Gastroesophageal sphincter (tissue), 4 donors: ENCODE results near the gene EHMT1. TPM values are rescaled to one million over a fixed set of nuclear protein-coding genes. Genes with fewer than 3 reads are reported as not detected.

Experiments
- ATAC-seq: fragments of 150-250 bp; one replicate; pipeline ENCODE4 v1.9.1; 2016; ENCODE audit warnings: mild to moderate bottlenecking, moderate library complexity
- H3K27ac ChIP-seq, 4 donors: fragments of 200-600 bp; sonication (generic) in 3 of 4; 1 replicate in 3 of 4; 2 replicates in 1 of 4; pipeline ENCODE4 v1.5.1; 2016 to 2019
- H3K27me3 ChIP-seq: fragments of 200-600 bp; sonication (generic); one replicate; pipeline ENCODE4 v1.5.1; 2019
- H3K36me3 ChIP-seq, 2 donors: fragments of 200-600 bp; sonication (generic); one replicate each; pipeline ENCODE4 v1.5.1; 2019; ENCODE audit warnings: control low read depth in 1 of 2
- H3K4me1 ChIP-seq, 3 donors: fragments of 200-600 bp; sonication (generic); 1 replicate in 2 of 3; 2 replicates in 1 of 3; pipeline ENCODE4 v1.5.1; 2016 to 2019; ENCODE audit warnings: control low read depth in 2 of 3
- H3K4me3 ChIP-seq, 2 donors: fragments of 200-600 bp; sonication (generic); one replicate each; pipeline ENCODE4 v1.5.1; 2019; ENCODE audit warnings: mild to moderate bottlenecking in 1 of 2, moderate library complexity in 1 of 2
- H3K9me3 ChIP-seq, 3 donors: fragments of 200-600 bp; sonication (generic); one replicate each; pipeline ENCODE4 v1.5.1; 2017 to 2019; ENCODE audit warnings: control low read depth in 2 of 3
- EP300 ChIP-seq: sonication (generic); formaldehyde crosslinking; IDR thresholded peaks from one replicate; pipeline ENCODE4 v1.6.1; 2017; ENCODE audit warnings: antibody characterized with exemption, mild to moderate bottlenecking
- POLR2A ChIP-seq, 2 donors: fragments of 450-650 bp; IDR thresholded peaks; one replicate each; pipeline ENCODE4 v1.6.1; 2017; ENCODE audit warnings: antibody characterized with exemption in 2 of 2, mild to moderate bottlenecking in 2 of 2, moderate library complexity in 1 of 2
- POLR2AphosphoS5 ChIP-seq: sonication (generic); formaldehyde crosslinking; IDR thresholded peaks from one replicate; pipeline ENCODE4 v1.6.1; 2017; ENCODE audit warnings: antibody characterized with exemption
- WGBS, 2 donors: methylation state at CpG; one replicate each; pipeline ENCODE4 v1.1.5; 2018; ENCODE audit warnings: low coverage in 1 of 2; 5-methylcytosine and 5-hydroxymethylcytosine counted together
- total RNA-seq, 4 donors: library from RNA; depleted of rRNA; stranded (reverse); fragments of >200 nt; gene quantifications; one replicate each; pipeline ENCODE4 v1.1.0, GENCODE V29; 2016
- TF ChIP-seq, protein P1 (sequence below), 4 experiments: fragments of 200-600 bp in 2 of 4; fragments of 450-650 bp in 2 of 4; sonication (generic) in 1 of 4; IDR thresholded peaks; one replicate each; pipeline ENCODE4 v1.5.1; 2017 to 2019; ENCODE audit warnings: antibody characterized with exemption in 4 of 4, mild to moderate bottlenecking in 2 of 4, moderate library complexity in 2 of 4

Gene EHMT1
- total RNA-seq, 4 donors from 2014 or later = 49.2 to 79.7 (median 64.7) TPM

DNA sequence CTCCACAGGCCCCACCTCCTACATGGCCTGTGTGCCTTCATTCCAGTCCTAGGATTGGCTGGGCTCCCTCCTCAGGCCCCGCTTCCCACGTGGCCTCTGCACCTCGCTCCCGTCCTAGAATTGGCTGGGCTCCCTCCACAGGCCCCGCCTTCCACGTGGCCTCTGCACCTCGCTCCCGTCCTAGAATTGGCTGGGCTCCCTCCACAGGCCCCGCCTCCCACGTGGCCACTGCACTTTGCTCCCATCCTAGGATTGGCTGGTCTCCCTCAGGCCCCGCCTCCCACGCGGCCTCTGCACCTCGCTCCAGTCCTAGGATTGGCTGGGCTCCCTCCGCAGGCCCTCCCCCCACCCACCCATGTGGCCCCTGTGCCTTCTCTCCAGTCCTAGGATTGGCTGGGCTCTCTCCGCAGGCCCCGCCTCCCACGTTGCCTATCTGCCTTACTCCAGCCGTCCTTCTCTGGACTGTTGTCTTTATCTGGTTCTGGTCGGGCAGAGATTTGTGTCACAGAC lies 213.4 kb downstream of the EHMT1 start:
- ATAC-seq = no peak
- Histone ChIP-seq H3K4me1 (no peaks in the 10 kb centered on the region), H3K4me3 (no peak overlapping the region), H3K27ac (no peak overlapping the region), H3K9me3 (no peaks in the 10 kb centered on the region), H3K36me3 (peaks cover 0 to 91% of the 10 kb centered on the region in 2 donors), H3K27me3 (no peaks in the 10 kb centered on the region)
- TF ChIP-seq POLR2AphosphoS5 (no peak), EP300 (no peak), POLR2A (IDR thresholded peaks at IDR 0.05) (no peak)
- TF ChIP-seq, protein P1, sequence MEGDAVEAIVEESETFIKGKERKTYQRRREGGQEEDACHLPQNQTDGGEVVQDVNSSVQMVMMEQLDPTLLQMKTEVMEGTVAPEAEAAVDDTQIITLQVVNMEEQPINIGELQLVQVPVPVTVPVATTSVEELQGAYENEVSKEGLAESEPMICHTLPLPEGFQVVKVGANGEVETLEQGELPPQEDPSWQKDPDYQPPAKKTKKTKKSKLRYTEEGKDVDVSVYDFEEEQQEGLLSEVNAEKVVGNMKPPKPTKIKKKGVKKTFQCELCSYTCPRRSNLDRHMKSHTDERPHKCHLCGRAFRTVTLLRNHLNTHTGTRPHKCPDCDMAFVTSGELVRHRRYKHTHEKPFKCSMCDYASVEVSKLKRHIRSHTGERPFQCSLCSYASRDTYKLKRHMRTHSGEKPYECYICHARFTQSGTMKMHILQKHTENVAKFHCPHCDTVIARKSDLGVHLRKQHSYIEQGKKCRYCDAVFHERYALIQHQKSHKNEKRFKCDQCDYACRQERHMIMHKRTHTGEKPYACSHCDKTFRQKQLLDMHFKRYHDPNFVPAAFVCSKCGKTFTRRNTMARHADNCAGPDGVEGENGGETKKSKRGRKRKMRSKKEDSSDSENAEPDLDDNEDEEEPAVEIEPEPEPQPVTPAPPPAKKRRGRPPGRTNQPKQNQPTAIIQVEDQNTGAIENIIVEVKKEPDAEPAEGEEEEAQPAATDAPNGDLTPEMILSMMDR (IDR thresholded peaks at IDR 0.05) = no peak
- WGBS, 2 donors = 95% methylated on average over 6 to 16 of the region's 20 CpGs

DNA sequence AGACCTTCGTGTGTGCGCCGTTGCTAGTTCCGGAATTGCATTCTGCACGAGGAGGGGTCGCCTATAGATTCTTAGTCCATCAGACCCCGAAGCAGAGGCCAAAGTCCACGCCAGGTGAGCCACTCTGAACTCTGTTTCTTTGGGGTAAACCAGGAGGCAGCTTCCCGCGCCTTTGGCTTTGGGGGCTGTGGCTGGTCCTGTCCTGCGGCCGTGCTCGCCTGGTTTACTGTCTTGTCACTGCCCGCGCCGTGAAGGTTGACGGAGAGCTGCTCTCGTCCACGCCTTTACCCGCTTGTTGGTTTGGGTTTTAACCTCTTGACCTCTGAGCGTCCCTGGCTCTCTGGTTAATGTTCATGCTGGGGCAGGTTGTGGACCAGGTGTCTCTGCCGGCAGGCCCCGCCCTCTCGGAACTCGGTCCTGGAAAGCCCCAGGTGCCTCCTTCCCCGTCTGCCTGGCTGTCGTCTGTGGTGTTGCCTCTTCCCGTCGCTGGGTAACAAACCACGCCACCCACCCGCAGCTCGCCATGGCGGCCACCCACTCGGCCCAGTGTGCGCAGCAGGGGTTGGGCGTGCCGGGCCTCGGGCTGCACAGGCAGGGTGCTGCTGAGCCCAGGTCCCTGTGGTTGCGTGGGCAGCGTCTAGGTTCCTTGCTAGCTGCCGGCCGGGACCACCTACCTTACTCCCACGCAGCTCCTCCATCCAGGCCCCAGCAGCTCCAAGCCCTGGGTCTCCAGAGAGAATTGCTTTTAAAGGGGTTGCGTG lies 214.2 kb downstream of the EHMT1 start:
- TF ChIP-seq, protein P1 (IDR thresholded peaks at IDR 0.05) = no peak
- TF ChIP-seq EP300 (no peak), POLR2A (IDR thresholded peaks at IDR 0.05) (no peak)

DNA sequence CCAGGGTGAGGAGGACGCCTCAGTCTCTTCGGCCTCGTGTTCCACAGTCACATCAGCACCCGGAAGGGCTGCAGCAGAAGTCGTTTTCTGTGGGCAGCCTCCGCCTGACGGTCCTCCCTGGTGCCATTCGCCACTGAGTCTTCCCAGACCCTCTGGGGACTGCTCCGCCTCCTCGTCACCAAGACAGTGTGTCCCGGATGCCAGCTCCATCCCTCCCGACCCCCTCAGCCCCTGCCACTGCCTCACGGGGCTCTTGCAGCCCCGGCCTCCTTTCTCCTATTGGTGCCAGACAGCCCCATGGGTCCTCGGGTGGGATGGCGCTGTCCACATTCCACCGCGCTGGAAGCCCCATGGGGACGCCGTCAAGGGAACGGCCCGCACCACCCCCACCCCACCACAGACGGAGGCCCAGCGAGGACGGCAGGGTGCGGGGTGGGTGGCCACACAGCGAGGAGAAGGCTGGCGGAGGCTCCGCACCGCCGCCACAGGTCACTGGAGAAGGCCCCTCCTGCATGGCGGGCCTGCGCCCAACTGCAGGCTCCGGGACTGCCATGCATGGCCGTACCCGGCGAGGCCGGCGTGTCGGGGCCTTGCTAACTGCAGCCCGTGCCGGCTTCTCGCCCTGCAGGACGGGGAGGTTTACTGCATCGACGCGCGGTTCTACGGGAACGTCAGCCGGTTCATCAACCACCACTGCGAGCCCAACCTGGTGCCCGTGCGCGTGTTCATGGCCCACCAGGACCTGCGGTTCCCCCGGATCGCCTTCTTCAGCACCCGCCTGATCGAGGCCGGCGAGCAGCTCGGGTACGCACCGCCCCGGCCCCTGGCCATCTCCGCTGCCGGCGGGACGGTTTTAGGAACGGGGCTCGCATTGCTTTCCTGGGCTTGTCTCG lies 215.2 kb downstream of the EHMT1 start:
- no peak for TF ChIP-seq EP300
- TF ChIP-seq POLR2A (IDR thresholded peaks at IDR 0.05) = no peak
- no peak for TF ChIP-seq POLR2AphosphoS5
- TF ChIP-seq, protein P1 (IDR thresholded peaks at IDR 0.05) = no peak
- WGBS, 2 donors = 96% methylated on average over 10 of the region's 73 CpGs; no CpG with 5 or more reads in 1 of the 2 donors
- no peaks in the 10 kb centered on the region for H3K27me3 ChIP-seq
- no peaks in the 10 kb centered on the region for H3K4me1 ChIP-seq
- no peak for ATAC-seq
- H3K9me3 ChIP-seq = no peaks in the 10 kb centered on the region
- no peak overlapping the region for H3K27ac ChIP-seq
- H3K36me3 ChIP-seq = peaks cover 0 to 89% of the 10 kb centered on the region in 2 donors
- no peak overlapping the region for H3K4me3 ChIP-seq

More for the DNA sequence above, 214.2 kb downstream of the EHMT1 start:
- Histone ChIP-seq H3K36me3 (peaks cover 0 to 91% of the 10 kb centered on the region in 2 donors), H3K4me1 (no peaks in the 10 kb centered on the region), H3K4me3 (no peak overlapping the region), H3K27me3 (no peaks in the 10 kb centered on the region), H3K9me3 (no peaks in the 10 kb centered on the region), H3K27ac (no peak overlapping the region)
- ATAC-seq = no peak
- 60 to 100% methylated on average over 1 of the region's 44 CpGs for WGBS, 2 donors

DNA sequence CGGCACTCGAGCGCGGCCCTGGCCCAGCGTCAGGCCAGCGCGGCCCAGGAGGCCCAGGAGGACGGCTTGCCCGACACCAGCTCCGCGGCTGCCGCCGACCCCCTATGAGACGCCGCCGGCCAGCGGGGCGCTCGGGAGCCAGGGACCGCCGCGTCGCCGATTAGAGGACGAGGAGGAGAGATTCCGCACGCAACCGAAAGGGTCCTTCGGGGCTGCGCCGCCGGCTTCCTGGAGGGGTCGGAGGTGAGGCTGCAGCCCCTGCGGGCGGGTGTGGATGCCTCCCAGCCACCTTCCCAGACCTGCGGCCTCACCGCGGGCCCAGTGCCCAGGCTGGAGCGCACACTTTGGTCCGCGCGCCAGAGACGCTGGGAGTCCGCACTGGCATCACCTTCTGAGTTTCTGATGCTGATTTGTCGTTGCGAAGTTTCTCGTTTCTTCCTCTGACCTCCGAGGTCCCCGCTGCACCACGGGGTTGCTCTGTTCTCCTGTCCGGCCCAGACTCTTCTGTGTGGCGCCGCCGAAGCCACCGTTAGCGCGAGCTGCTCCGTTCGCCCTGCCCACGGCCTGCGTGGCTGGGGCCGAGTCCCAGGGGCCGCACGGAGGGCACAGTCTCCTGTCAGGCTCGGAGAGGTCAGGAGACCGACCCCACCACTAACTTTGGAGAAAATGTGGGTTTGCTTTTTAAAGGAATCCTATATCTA lies 216.2 kb downstream of the EHMT1 start:
- TF ChIP-seq POLR2A (IDR thresholded peaks at IDR 0.05) = no peak

More for the DNA sequence above, 216.2 kb downstream of the EHMT1 start:
- Histone ChIP-seq H3K27ac (no peak overlapping the region), H3K27me3 (no peaks in the 10 kb centered on the region), H3K4me3 (no peak overlapping the region), H3K4me1 (no peaks in the 10 kb centered on the region), H3K36me3 (peaks cover 0 to 81% of the 10 kb centered on the region in 2 donors), H3K9me3 (peaks cover 0 to 9% (median 0%) of the 10 kb centered on the region in 3 donors)
- no peak for ATAC-seq
- WGBS, 2 donors = 96 to 100% methylated on average over 2 to 10 of the region's 66 CpGs
